SK-N-SH (cell line): ENCODE data around the gene CBFA2T3. TPM values are rescaled to one million over a fixed set of nuclear protein-coding genes. Genes with fewer than 3 reads are reported as not detected.

Experiments
- CTCF ChIA-PET: fragments of 300-600, 350-600 bp; formaldehyde crosslinking; extraction: SDS; loops from one replicate; lab custom pipeline; 2021; lab: Yijun Ruan, JAX
- POLR2A ChIA-PET: fragments of 350-600 bp; sonication (Branson Sonifier 250); formaldehyde crosslinking; extraction: SDS; loops from one replicate; lab custom pipeline; 2020; ENCODE audit warnings: antibody characterized with exemption, inconsistent platforms; lab: Yijun Ruan, JAX
- DNase-seq: peaks from one replicate; pipeline ENCODE4 v3.0.0; 2012
- H2AFZ ChIP-seq: fragments of 200-600 bp; sonication (generic); 2 replicates; pipeline ENCODE4 v1.8.1; 2016; ENCODE audit warnings: antibody characterized with exemption, mild to moderate bottlenecking, low read depth
- H3F3A ChIP-seq: fragments of 200-600 bp; sonication (generic); replicated peaks from 2 replicates; pipeline ENCODE3; 2016; ENCODE audit warnings: antibody characterized with exemption, mild to moderate bottlenecking; ENCODE audit not compliant: insufficient read depth
- H3K27ac ChIP-seq, 2 experiments: fragments of 200-500 bp in 1 of 2; fragments of 200-600 bp in 1 of 2; sonication (Bioruptor generic) in 1 of 2; sonication (generic), shearing (Covaris generic) in 1 of 2; 2 replicates each; pipeline versions ENCODE4 v1.5.1 to v1.6.1; 2014 to 2016; ENCODE audit warnings: low read depth in 2 of 2, inconsistent platforms in 1 of 2, low read length in 1 of 2, mild to moderate bottlenecking in 1 of 2, mixed read lengths in 1 of 2
- H3K27me3 ChIP-seq: fragments of 200-600 bp; sonication (generic), shearing (Covaris generic); 2 replicates; pipeline ENCODE4 v1.6.1; 2016; ENCODE audit warnings: mixed run types; ENCODE audit not compliant: insufficient read depth
- H3K36me3 ChIP-seq, 2 experiments: fragments of 200-500 bp in 1 of 2; fragments of 200-600 bp in 1 of 2; sonication (Bioruptor generic) in 1 of 2; sonication (generic) in 1 of 2; replicated peaks in 1 of 2; 2 replicates each; pipeline versions ENCODE3 to v1.5.1; 2014 to 2016; ENCODE audit warnings: low read length in 1 of 2, mild to moderate bottlenecking in 1 of 2; ENCODE audit not compliant: insufficient read depth in 2 of 2, control insufficient read depth in 1 of 2
- H3K4me1 ChIP-seq, 2 experiments: fragments of 200-500 bp in 1 of 2; fragments of 200-600 bp in 1 of 2; sonication (Bioruptor generic) in 1 of 2; sonication (generic), shearing (Covaris generic) in 1 of 2; 2 replicates each; pipeline versions ENCODE4 v1.5.1 to v1.6.1; 2014 to 2016; ENCODE audit warnings: low read depth in 1 of 2, low read length in 1 of 2, mixed run types in 1 of 2; ENCODE audit not compliant: insufficient read depth in 2 of 2, control insufficient read depth in 1 of 2
- H3K4me2 ChIP-seq: fragments of 200-600 bp; sonication (generic), shearing (Covaris generic); 2 replicates; pipeline ENCODE4 v1.6.1; 2017; ENCODE audit warnings: mixed run types
- H3K4me3 ChIP-seq, 2 experiments: fragments of 200-500 bp in 1 of 2; fragments of 200-600 bp in 1 of 2; sonication (Bioruptor generic) in 1 of 2; sonication (generic), shearing (Covaris generic) in 1 of 2; 2 replicates each; pipeline versions ENCODE4 v1.5.1 to v1.8.1; 2014 to 2016; ENCODE audit warnings: low read depth in 2 of 2, inconsistent platforms in 1 of 2, low read length in 1 of 2, mild to moderate bottlenecking in 1 of 2, mixed read lengths in 1 of 2, moderate library complexity in 1 of 2
- H3K79me2 ChIP-seq: fragments of 200-600 bp; sonication (generic); 2 replicates; pipeline ENCODE4 v1.8.1; 2017; ENCODE audit warnings: mild to moderate bottlenecking; ENCODE audit not compliant: insufficient read depth
- H3K9ac ChIP-seq: fragments of 200-600 bp; sonication (generic); 2 replicates; pipeline ENCODE4 v1.6.1; 2017; ENCODE audit warnings: mixed run types
- H3K9me2 ChIP-seq: fragments of 200-600 bp; sonication (generic); 2 replicates; pipeline ENCODE4 v1.6.1; 2017; ENCODE audit warnings: mixed run types
- H3K9me3 ChIP-seq: fragments of 200-600 bp; sonication (generic); 2 replicates; pipeline ENCODE4 v1.6.1; 2017; ENCODE audit warnings: mixed run types, mild to moderate bottlenecking, moderate library complexity
- H4K20me1 ChIP-seq: fragments of 200-600 bp; sonication (generic); 2 replicates; pipeline ENCODE4 v1.6.1; 2017; ENCODE audit warnings: mild to moderate bottlenecking, mixed run types; ENCODE audit not compliant: insufficient read depth
- ELF1 ChIP-seq: IDR thresholded peaks from 2 replicates; pipeline ENCODE4 v1.4.0; 2012
- FOSL2 ChIP-seq: IDR thresholded peaks from 2 replicates; pipeline ENCODE4 v1.4.0; 2012; ENCODE audit warnings: low read depth, mild to moderate bottlenecking, moderate library complexity, borderline replicate concordance
- GATA2 ChIP-seq: sonication (generic); formaldehyde crosslinking; IDR thresholded peaks from 2 replicates; pipeline ENCODE4 v1.5.0; 2020; ENCODE audit warnings: mild to moderate bottlenecking, missing genetic modification reagents
- JUND ChIP-seq: IDR thresholded peaks from 2 replicates; pipeline ENCODE4 v1.4.0; 2012
- MAX ChIP-seq: IDR thresholded peaks from 2 replicates; pipeline ENCODE4 v1.4.0; 2012; ENCODE audit warnings: low read depth
- MEF2A ChIP-seq: IDR thresholded peaks from 2 replicates; pipeline ENCODE4 v1.4.0; 2012; ENCODE audit warnings: low read depth, borderline replicate concordance
- MXI1 ChIP-seq: IDR thresholded peaks from 2 replicates; pipeline ENCODE4 v1.6.1; 2012; ENCODE audit warnings: mild to moderate bottlenecking, low read depth, low read length, improper control_type of control experiment
- PBX3 ChIP-seq: IDR thresholded peaks from 2 replicates; pipeline ENCODE4; 2012
- POLR2AphosphoS5 ChIP-seq: IDR thresholded peaks from 2 replicates; pipeline ENCODE4 v1.6.1; 2012; ENCODE audit warnings: low read depth, low read length
- REST ChIP-seq: IDR thresholded peaks from 2 replicates; pipeline ENCODE4 v1.6.1; 2012; ENCODE audit warnings: mild to moderate bottlenecking, low read depth, low read length, moderate library complexity
- TEAD4 ChIP-seq: IDR thresholded peaks from 2 replicates; pipeline ENCODE4 v1.4.0; 2012; ENCODE audit warnings: mild to moderate bottlenecking, borderline replicate concordance; ENCODE audit not compliant: insufficient read depth
- WGBS: methylation state at CpG from one replicate; pipeline ENCODE4 v1.1.6; 2017; ENCODE audit warnings: low lambda C conversion rate; 5-methylcytosine and 5-hydroxymethylcytosine counted together
- polyA plus RNA-seq, 3 experiments: library from polyadenylated mRNA; depleted of rRNA; stranded (reverse); fragments of >200 nt; gene quantifications; 2 replicates each; pipeline ENCODE4 v1.2.3, GENCODE V29; 2012
- TF ChIP-seq, protein P1 (sequence below): IDR thresholded peaks from 2 replicates; pipeline ENCODE4 v1.4.0; 2012; ENCODE audit warnings: low read depth, borderline replicate concordance

The CBFA2T3 gene
- polyA plus RNA-seq, 1 of the 3 experiments (the other 2 are of a cell fraction) = not detected

GRCh38 chr16:88969361-88969831, 7.6 kb downstream of the CBFA2T3 start:
- peaks cover 9% of the 10 kb centered on the region; the same call in 1 of the 2 replicates for H3K27me3 ChIP-seq
- 40% methylated on average over 15 of the region's 22 CpGs for WGBS
- TF ChIP-seq POLR2AphosphoS5 (no peak), REST (no peak), TEAD4 (no peak), MAX (no peak), FOSL2 (no peak), GATA2 (CRISPR knock-in tag) (no peak), JUND (no peak), MEF2A (no peak), PBX3 (no peak), MXI1 (no peak), ELF1 (no peak)
- TF ChIP-seq, protein P1, sequence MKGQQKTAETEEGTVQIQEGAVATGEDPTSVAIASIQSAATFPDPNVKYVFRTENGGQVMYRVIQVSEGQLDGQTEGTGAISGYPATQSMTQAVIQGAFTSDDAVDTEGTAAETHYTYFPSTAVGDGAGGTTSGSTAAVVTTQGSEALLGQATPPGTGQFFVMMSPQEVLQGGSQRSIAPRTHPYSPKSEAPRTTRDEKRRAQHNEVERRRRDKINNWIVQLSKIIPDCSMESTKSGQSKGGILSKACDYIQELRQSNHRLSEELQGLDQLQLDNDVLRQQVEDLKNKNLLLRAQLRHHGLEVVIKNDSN = no peak
- CTCF ChIA-PET = no interaction called here
- POLR2A ChIA-PET = no interaction called here
- H3F3A ChIP-seq = no peaks in the 10 kb centered on the region
- no peak overlapping the region for H3K9ac ChIP-seq
- H3K9me3 ChIP-seq = no peaks in the 10 kb centered on the region
- no peaks in the 10 kb centered on the region; a peak in 1 of 4 replicates for H3K4me1 ChIP-seq
- no peak overlapping the region for H3K4me2 ChIP-seq
- no peaks in the 10 kb centered on the region for H3K9me2 ChIP-seq
- no peaks in the 10 kb centered on the region for H3K79me2 ChIP-seq
- H3K4me3 ChIP-seq = no peak overlapping the region
- H2AFZ ChIP-seq = no peak overlapping the region
- H4K20me1 ChIP-seq = no peaks in the 10 kb centered on the region
- DNase-seq = peak; percentile 62
- no peaks in the 10 kb centered on the region for H3K36me3 ChIP-seq
- H3K27ac ChIP-seq = no peak overlapping the region
